Hepatocyte (in vitro differentiated cells): ENCODE results near the gene DKK2. TPM values are rescaled to one million over a fixed set of nuclear protein-coding genes. Genes with fewer than 3 reads are reported as not detected.

Experiments
- DNase-seq: peaks from one replicate; pipeline ENCODE4 v3.0.0-alpha.2; 2016; ENCODE audit warnings: low spot score
- H2AFZ ChIP-seq: fragments of 200-600 bp; sonication (generic); 2 replicates; pipeline ENCODE4 v1.6.0; 2016; ENCODE audit warnings: antibody characterized with exemption, mild to moderate bottlenecking
- H3K27ac ChIP-seq: fragments of 200-600 bp; sonication (generic); 2 replicates; pipeline ENCODE4 v1.5.1; 2016; ENCODE audit warnings: mild to moderate bottlenecking
- H3K27me3 ChIP-seq: fragments of 200-600 bp; sonication (generic); 2 replicates; pipeline ENCODE4 v1.6.1; 2016
- H3K36me3 ChIP-seq: fragments of 200-600 bp; sonication (generic); replicated peaks from 2 replicates; pipeline ENCODE4 v1.5.1; 2016; ENCODE audit warnings: low read depth; ENCODE audit not compliant: insufficient read depth
- H3K4me1 ChIP-seq: fragments of 200-600 bp; sonication (generic); 2 replicates; pipeline ENCODE4 v1.5.1; 2016; ENCODE audit warnings: mild to moderate bottlenecking, moderate library complexity; ENCODE audit not compliant: insufficient read depth
- H3K4me2 ChIP-seq: fragments of 200-600 bp; sonication (generic); 2 replicates; pipeline ENCODE4 v1.6.0; 2016
- H3K4me3 ChIP-seq: fragments of 200-600 bp; sonication (generic); 2 replicates; pipeline ENCODE4 v1.5.1; 2016; ENCODE audit warnings: mild to moderate bottlenecking
- H3K79me2 ChIP-seq: fragments of 200-600 bp; sonication (generic); 2 replicates; pipeline ENCODE4 v1.6.0; 2017; ENCODE audit warnings: mild to moderate bottlenecking
- H3K9me2 ChIP-seq: fragments of 200-600 bp; sonication (generic); replicated peaks from 2 replicates; pipeline ENCODE4 v1.6.0; 2017; ENCODE audit warnings: mild to moderate bottlenecking; ENCODE audit not compliant: insufficient read depth
- H3K9me3 ChIP-seq: fragments of 200-600 bp; sonication (generic); 2 replicates; pipeline ENCODE4 v1.5.1; 2016; ENCODE audit warnings: low read depth, mild to moderate bottlenecking
- H4K20me1 ChIP-seq: fragments of 200-600 bp; sonication (generic); 2 replicates; pipeline ENCODE4 v1.6.0; 2016; ENCODE audit warnings: mild to moderate bottlenecking; ENCODE audit not compliant: insufficient read depth, poor library complexity, severe bottlenecking
- EZH2 ChIP-seq: fragments of 200-600 bp; sonication (generic); IDR thresholded peaks from 2 replicates; pipeline ENCODE4 v1.6.1; 2016; ENCODE audit warnings: antibody characterized with exemption, mild to moderate bottlenecking, borderline replicate concordance
- EZH2phosphoT487 ChIP-seq: fragments of 200-600 bp; sonication (generic); IDR thresholded peaks from one replicate; pipeline ENCODE4 v1.6.1; 2018; ENCODE audit warnings: antibody characterized with exemption, mild to moderate bottlenecking, low read depth, moderate library complexity; ENCODE audit not compliant: unreplicated experiment, severe bottlenecking
- WGBS: methylation state at CpG from one replicate; pipeline ENCODE4 v1.1.6; 2016; ENCODE audit warnings: low lambda C conversion rate; ENCODE audit errors: missing lambda C conversion rate; 5-methylcytosine and 5-hydroxymethylcytosine counted together
- polyA plus RNA-seq: library from polyadenylated mRNA; unstranded; fragments of >200 nt; fragmentation: Nextera tagmentation; extraction: Ambion mirVana; gene quantifications from 2 replicates; pipeline ENCODE4 v1.2.1, GENCODE V29; 2016
- total RNA-seq: library from RNA; depleted of rRNA; stranded (reverse); fragments of >200 nt; gene quantifications from 2 replicates; pipeline ENCODE4 v1.2.3, GENCODE V29; 2014
- TF ChIP-seq, protein P1 (sequence below): fragments of 200-600 bp; sonication (generic); IDR thresholded peaks from 2 replicates; pipeline ENCODE4 v1.5.1; 2016; ENCODE audit warnings: antibody characterized with exemption, mild to moderate bottlenecking; ENCODE audit not compliant: poor library complexity

Gene DKK2
- total and polyA plus RNA-seq, 2 experiments from 2014 or later: 19.7 to 28.1 TPM

DNA sequence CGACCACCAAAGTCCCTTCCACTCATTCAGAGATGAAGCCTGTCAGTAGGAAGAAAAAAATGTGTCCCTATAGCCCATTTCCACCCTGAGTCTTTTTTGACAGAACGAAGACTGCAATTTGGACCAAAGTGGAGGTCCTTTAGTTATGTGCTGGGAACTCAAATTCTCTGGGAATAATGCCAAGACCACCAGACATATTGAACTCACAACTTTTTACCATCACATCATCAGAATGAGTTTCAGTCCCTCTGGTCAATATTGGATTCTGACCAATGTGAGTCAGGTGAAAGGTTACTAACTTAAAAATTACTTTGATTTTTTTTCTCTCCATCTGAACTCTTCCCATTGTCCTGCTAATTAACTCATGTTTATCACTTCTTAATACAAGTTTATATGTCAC lies 128.9 kb downstream of the DKK2 start:
- H3K9me3 ChIP-seq: no peaks in the 10 kb centered on the region
- no peaks in the 10 kb centered on the region for H3K27me3 ChIP-seq
- H3K9me2 ChIP-seq: no peaks in the 10 kb centered on the region
- no peak for TF ChIP-seq EZH2phosphoT487
- no peak for TF ChIP-seq EZH2
- TF ChIP-seq, protein P1, sequence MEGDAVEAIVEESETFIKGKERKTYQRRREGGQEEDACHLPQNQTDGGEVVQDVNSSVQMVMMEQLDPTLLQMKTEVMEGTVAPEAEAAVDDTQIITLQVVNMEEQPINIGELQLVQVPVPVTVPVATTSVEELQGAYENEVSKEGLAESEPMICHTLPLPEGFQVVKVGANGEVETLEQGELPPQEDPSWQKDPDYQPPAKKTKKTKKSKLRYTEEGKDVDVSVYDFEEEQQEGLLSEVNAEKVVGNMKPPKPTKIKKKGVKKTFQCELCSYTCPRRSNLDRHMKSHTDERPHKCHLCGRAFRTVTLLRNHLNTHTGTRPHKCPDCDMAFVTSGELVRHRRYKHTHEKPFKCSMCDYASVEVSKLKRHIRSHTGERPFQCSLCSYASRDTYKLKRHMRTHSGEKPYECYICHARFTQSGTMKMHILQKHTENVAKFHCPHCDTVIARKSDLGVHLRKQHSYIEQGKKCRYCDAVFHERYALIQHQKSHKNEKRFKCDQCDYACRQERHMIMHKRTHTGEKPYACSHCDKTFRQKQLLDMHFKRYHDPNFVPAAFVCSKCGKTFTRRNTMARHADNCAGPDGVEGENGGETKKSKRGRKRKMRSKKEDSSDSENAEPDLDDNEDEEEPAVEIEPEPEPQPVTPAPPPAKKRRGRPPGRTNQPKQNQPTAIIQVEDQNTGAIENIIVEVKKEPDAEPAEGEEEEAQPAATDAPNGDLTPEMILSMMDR: no peak
- H3K4me2 ChIP-seq: no peak overlapping the region
- no peak overlapping the region for H3K27ac ChIP-seq
- no peaks in the 10 kb centered on the region for H3K79me2 ChIP-seq
- no peak for DNase-seq
- H3K36me3 ChIP-seq: no peaks in the 10 kb centered on the region
- no peak overlapping the region for H2AFZ ChIP-seq
- H3K4me1 ChIP-seq: no peaks in the 10 kb centered on the region
- 77% methylated on average over 2 of the region's 2 CpGs for WGBS
- no peak overlapping the region for H3K4me3 ChIP-seq
- H4K20me1 ChIP-seq: no peaks in the 10 kb centered on the region

DNA sequence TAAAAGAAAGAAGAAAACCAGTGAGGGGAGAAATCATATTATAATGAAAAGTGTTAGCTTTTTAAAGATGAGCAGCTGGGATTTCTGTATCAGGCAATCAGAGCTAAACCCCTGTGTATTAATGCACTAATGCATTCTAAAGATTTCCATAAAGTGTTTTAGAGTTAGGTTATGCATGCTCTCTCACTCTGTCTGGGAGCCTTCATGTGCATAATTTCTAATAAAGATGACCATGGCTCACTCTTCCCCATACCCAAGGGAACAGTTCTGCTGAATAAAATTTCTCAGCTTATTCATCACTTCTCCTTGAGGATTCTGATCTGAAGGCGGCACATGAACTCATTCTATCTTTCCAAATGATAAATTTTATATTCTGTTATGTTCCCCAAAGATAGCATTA lies 129.4 kb downstream of the DKK2 start:
- Histone ChIP-seq H3K4me3 (no peak overlapping the region), H3K27me3 (no peaks in the 10 kb centered on the region), H3K4me1 (no peaks in the 10 kb centered on the region), H2AFZ (no peak overlapping the region), H3K79me2 (no peaks in the 10 kb centered on the region), H3K9me2 (no peaks in the 10 kb centered on the region), H3K9me3 (no peaks in the 10 kb centered on the region), H3K4me2 (no peak overlapping the region), H3K27ac (no peak overlapping the region), H3K36me3 (no peaks in the 10 kb centered on the region), H4K20me1 (no peaks in the 10 kb centered on the region)
- no peak for DNase-seq
- WGBS: 95% methylated on average over 1 of the region's 1 CpG
- TF ChIP-seq EZH2: no peak
- no peak for TF ChIP-seq EZH2phosphoT487
- TF ChIP-seq, protein P1: no peak

DNA sequence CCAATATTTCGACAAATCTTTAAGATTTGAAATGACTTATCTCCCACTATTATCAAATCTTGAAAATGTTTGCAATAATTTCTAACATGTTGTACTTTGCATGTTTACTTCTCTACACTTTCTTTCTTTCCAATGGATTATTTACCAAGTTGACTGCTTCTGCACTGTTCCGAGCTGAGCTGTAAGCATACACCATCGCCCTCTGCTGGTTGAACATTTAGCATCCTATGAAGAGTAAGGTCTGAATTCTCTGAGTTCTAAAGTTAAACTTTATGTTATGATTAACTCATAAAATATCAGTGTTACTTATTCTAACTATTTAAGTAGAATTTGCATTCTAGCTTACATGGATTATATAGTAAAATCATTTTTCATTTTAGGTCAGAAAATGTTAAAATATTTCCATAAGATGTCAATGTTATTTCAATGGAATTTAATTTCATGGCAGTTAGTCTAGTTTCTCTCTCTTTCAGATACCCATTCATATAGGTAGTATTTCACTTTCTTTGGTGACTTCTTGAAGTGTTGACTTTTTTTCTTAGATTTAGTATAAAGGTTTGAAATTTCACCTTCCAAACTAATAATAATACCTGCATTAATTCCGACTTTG lies 137.4 kb downstream of the DKK2 start:
- Histone ChIP-seq H3K4me3 (no peak overlapping the region), H4K20me1 (no peaks in the 10 kb centered on the region), H3K27me3 (no peaks in the 10 kb centered on the region), H2AFZ (no peak overlapping the region), H3K36me3 (no peaks in the 10 kb centered on the region), H3K27ac (no peak overlapping the region), H3K9me3 (no peaks in the 10 kb centered on the region), H3K79me2 (no peaks in the 10 kb centered on the region), H3K9me2 (no peaks in the 10 kb centered on the region), H3K4me1 (no peaks in the 10 kb centered on the region), H3K4me2 (no peak overlapping the region)
- TF ChIP-seq, protein P1: peak; percentile 84
- TF ChIP-seq EZH2phosphoT487 (no peak), EZH2 (no peak)
- 37% methylated on average over 4 of the region's 4 CpGs for WGBS
- peak; percentile 84 for DNase-seq

DNA sequence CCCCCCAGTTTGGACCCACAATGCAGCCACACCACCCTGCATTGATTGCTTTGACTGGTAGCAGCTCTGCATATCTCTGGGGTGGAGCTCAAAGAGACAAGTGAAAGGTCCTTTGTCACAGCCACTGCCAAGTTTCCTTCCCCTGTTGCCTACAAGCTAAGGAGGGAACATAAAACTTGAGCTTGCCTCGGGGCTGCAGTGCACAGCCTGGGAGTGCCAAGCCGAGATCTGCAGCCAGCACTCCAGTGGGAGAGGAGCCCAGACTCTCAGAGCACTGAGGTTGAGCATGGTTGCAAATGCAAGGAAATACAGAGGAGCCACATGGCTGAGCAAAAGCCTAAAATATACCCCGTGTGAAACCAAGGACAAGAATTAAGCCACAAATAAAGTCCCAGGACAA lies 142.2 kb downstream of the DKK2 start:
- no peaks in the 10 kb centered on the region for H3K36me3 ChIP-seq
- H3K4me2 ChIP-seq: no peak overlapping the region
- TF ChIP-seq, protein P1: no peak
- no peak for TF ChIP-seq EZH2
- no peak for TF ChIP-seq EZH2phosphoT487
- 89% methylated on average over 3 of the region's 3 CpGs for WGBS
- no peaks in the 10 kb centered on the region for H3K79me2 ChIP-seq
- DNase-seq: no peak
- H2AFZ ChIP-seq: no peak overlapping the region
- H3K4me1 ChIP-seq: no peaks in the 10 kb centered on the region
- H4K20me1 ChIP-seq: no peaks in the 10 kb centered on the region
- no peaks in the 10 kb centered on the region for H3K9me2 ChIP-seq
- H3K27ac ChIP-seq: no peak overlapping the region
- no peaks in the 10 kb centered on the region for H3K9me3 ChIP-seq
- no peaks in the 10 kb centered on the region for H3K27me3 ChIP-seq
- no peak overlapping the region for H3K4me3 ChIP-seq
